SK-N-SH (cell line): ENCODE measurements around the gene SMIM29. TPM values are rescaled to one million over a fixed set of nuclear protein-coding genes. Genes with fewer than 3 reads are reported as not detected.

Experiments
- CTCF ChIA-PET: fragments of 300-600, 350-600 bp; formaldehyde crosslinking; extraction: SDS; loops from one replicate; lab custom pipeline; 2021; lab: Yijun Ruan, JAX
- POLR2A ChIA-PET: fragments of 350-600 bp; sonication (Branson Sonifier 250); formaldehyde crosslinking; extraction: SDS; loops from one replicate; lab custom pipeline; 2020; ENCODE audit warnings: antibody characterized with exemption, inconsistent platforms; lab: Yijun Ruan, JAX
- DNase-seq: peaks from one replicate; pipeline ENCODE4 v3.0.0; 2012
- H2AFZ ChIP-seq: fragments of 200-600 bp; sonication (generic); 2 replicates; pipeline ENCODE4 v1.8.1; 2016; ENCODE audit warnings: antibody characterized with exemption, mild to moderate bottlenecking, low read depth
- H3F3A ChIP-seq: fragments of 200-600 bp; sonication (generic); replicated peaks from 2 replicates; pipeline ENCODE3; 2016; ENCODE audit warnings: antibody characterized with exemption, mild to moderate bottlenecking; ENCODE audit not compliant: insufficient read depth
- H3K27ac ChIP-seq, 2 experiments: fragments of 200-500 bp in 1 of 2; fragments of 200-600 bp in 1 of 2; sonication (Bioruptor generic) in 1 of 2; sonication (generic), shearing (Covaris generic) in 1 of 2; 2 replicates each; pipeline versions ENCODE4 v1.5.1 to v1.6.1; 2014 to 2016; ENCODE audit warnings: low read depth in 2 of 2, inconsistent platforms in 1 of 2, low read length in 1 of 2, mild to moderate bottlenecking in 1 of 2, mixed read lengths in 1 of 2
- H3K27me3 ChIP-seq: fragments of 200-600 bp; sonication (generic), shearing (Covaris generic); 2 replicates; pipeline ENCODE4 v1.6.1; 2016; ENCODE audit warnings: mixed run types; ENCODE audit not compliant: insufficient read depth
- H3K36me3 ChIP-seq, 2 experiments: fragments of 200-500 bp in 1 of 2; fragments of 200-600 bp in 1 of 2; sonication (Bioruptor generic) in 1 of 2; sonication (generic) in 1 of 2; replicated peaks in 1 of 2; 2 replicates each; pipeline versions ENCODE3 to v1.5.1; 2014 to 2016; ENCODE audit warnings: low read length in 1 of 2, mild to moderate bottlenecking in 1 of 2; ENCODE audit not compliant: insufficient read depth in 2 of 2, control insufficient read depth in 1 of 2
- H3K4me1 ChIP-seq, 2 experiments: fragments of 200-500 bp in 1 of 2; fragments of 200-600 bp in 1 of 2; sonication (Bioruptor generic) in 1 of 2; sonication (generic), shearing (Covaris generic) in 1 of 2; 2 replicates each; pipeline versions ENCODE4 v1.5.1 to v1.6.1; 2014 to 2016; ENCODE audit warnings: low read depth in 1 of 2, low read length in 1 of 2, mixed run types in 1 of 2; ENCODE audit not compliant: insufficient read depth in 2 of 2, control insufficient read depth in 1 of 2
- H3K4me2 ChIP-seq: fragments of 200-600 bp; sonication (generic), shearing (Covaris generic); 2 replicates; pipeline ENCODE4 v1.6.1; 2017; ENCODE audit warnings: mixed run types
- H3K4me3 ChIP-seq, 2 experiments: fragments of 200-500 bp in 1 of 2; fragments of 200-600 bp in 1 of 2; sonication (Bioruptor generic) in 1 of 2; sonication (generic), shearing (Covaris generic) in 1 of 2; 2 replicates each; pipeline versions ENCODE4 v1.5.1 to v1.8.1; 2014 to 2016; ENCODE audit warnings: low read depth in 2 of 2, inconsistent platforms in 1 of 2, low read length in 1 of 2, mild to moderate bottlenecking in 1 of 2, mixed read lengths in 1 of 2, moderate library complexity in 1 of 2
- H3K79me2 ChIP-seq: fragments of 200-600 bp; sonication (generic); 2 replicates; pipeline ENCODE4 v1.8.1; 2017; ENCODE audit warnings: mild to moderate bottlenecking; ENCODE audit not compliant: insufficient read depth
- H3K9ac ChIP-seq: fragments of 200-600 bp; sonication (generic); 2 replicates; pipeline ENCODE4 v1.6.1; 2017; ENCODE audit warnings: mixed run types
- H3K9me2 ChIP-seq: fragments of 200-600 bp; sonication (generic); 2 replicates; pipeline ENCODE4 v1.6.1; 2017; ENCODE audit warnings: mixed run types
- H3K9me3 ChIP-seq: fragments of 200-600 bp; sonication (generic); 2 replicates; pipeline ENCODE4 v1.6.1; 2017; ENCODE audit warnings: mixed run types, mild to moderate bottlenecking, moderate library complexity
- H4K20me1 ChIP-seq: fragments of 200-600 bp; sonication (generic); 2 replicates; pipeline ENCODE4 v1.6.1; 2017; ENCODE audit warnings: mild to moderate bottlenecking, mixed run types; ENCODE audit not compliant: insufficient read depth
- ELF1 ChIP-seq: IDR thresholded peaks from 2 replicates; pipeline ENCODE4 v1.4.0; 2012
- EZH2phosphoT487 ChIP-seq: fragments of 200-600 bp; sonication (generic); IDR thresholded peaks from 2 replicates; pipeline ENCODE4 v1.6.1; 2017; ENCODE audit warnings: low read depth, mixed run types, mild to moderate bottlenecking, antibody characterized with exemption, moderate library complexity, borderline replicate concordance
- FOSL2 ChIP-seq: IDR thresholded peaks from 2 replicates; pipeline ENCODE4 v1.4.0; 2012; ENCODE audit warnings: low read depth, mild to moderate bottlenecking, moderate library complexity, borderline replicate concordance
- FOXM1 ChIP-seq: IDR thresholded peaks from 2 replicates; pipeline ENCODE4 v1.4.0; 2012; ENCODE audit warnings: low read depth, mild to moderate bottlenecking
- GABPA ChIP-seq: IDR thresholded peaks from 2 replicates; pipeline ENCODE4 v1.4.0; 2012; ENCODE audit warnings: low read depth, mild to moderate bottlenecking
- IRF3 ChIP-seq: fragments of 150-350 bp; IDR thresholded peaks from 2 replicates; pipeline ENCODE4 v1.6.1; 2016; ENCODE audit warnings: mild to moderate bottlenecking, low read depth, low read length
- JUND ChIP-seq: IDR thresholded peaks from 2 replicates; pipeline ENCODE4 v1.4.0; 2012
- MAX ChIP-seq: IDR thresholded peaks from 2 replicates; pipeline ENCODE4 v1.4.0; 2012; ENCODE audit warnings: low read depth
- MEF2A ChIP-seq: IDR thresholded peaks from 2 replicates; pipeline ENCODE4 v1.4.0; 2012; ENCODE audit warnings: low read depth, borderline replicate concordance
- NFIC ChIP-seq: IDR thresholded peaks from 2 replicates; pipeline ENCODE4 v1.4.0; 2012; ENCODE audit warnings: borderline replicate concordance
- NRF1 ChIP-seq: IDR thresholded peaks from 2 replicates; pipeline ENCODE4 v1.6.1; 2012; ENCODE audit warnings: low read depth, mild to moderate bottlenecking, low read length
- PBX3 ChIP-seq: IDR thresholded peaks from 2 replicates; pipeline ENCODE4; 2012
- RCOR1 ChIP-seq: fragments of 150-350 bp; IDR thresholded peaks from 2 replicates; pipeline ENCODE4 v1.6.1; 2017; ENCODE audit warnings: antibody characterized with exemption, low read length
- RFX5 ChIP-seq: IDR thresholded peaks from 2 replicates; pipeline ENCODE4 v1.6.1; 2012; ENCODE audit warnings: mild to moderate bottlenecking, improper control_type of control experiment, low read length
- RXRA ChIP-seq: IDR thresholded peaks from 2 replicates; pipeline ENCODE4 v1.4.0; 2012; ENCODE audit warnings: low read depth, mild to moderate bottlenecking, borderline replicate concordance
- SMC3 ChIP-seq: IDR thresholded peaks from 2 replicates; pipeline ENCODE4 v1.6.1; 2012; ENCODE audit warnings: low read depth, low read length, improper control_type of control experiment
- TCF12 ChIP-seq: IDR thresholded peaks from 2 replicates; pipeline ENCODE4 v1.4.0; 2012
- USF1 ChIP-seq: IDR thresholded peaks from 2 replicates; pipeline ENCODE4 v1.4.0; 2012; ENCODE audit warnings: low read depth, borderline replicate concordance
- USF2 ChIP-seq: fragments of 150-350 bp; IDR thresholded peaks from 2 replicates; pipeline ENCODE4 v1.6.1; 2017; ENCODE audit warnings: antibody characterized with exemption, low read length, low read depth, borderline replicate concordance
- YY1 ChIP-seq: IDR thresholded peaks from 2 replicates; pipeline ENCODE4 v1.4.0; 2012; ENCODE audit warnings: low read depth, mild to moderate bottlenecking
- WGBS: methylation state at CpG from one replicate; pipeline ENCODE4 v1.1.6; 2017; ENCODE audit warnings: low lambda C conversion rate; 5-methylcytosine and 5-hydroxymethylcytosine counted together
- polyA plus RNA-seq, 3 experiments: library from polyadenylated mRNA; depleted of rRNA; stranded (reverse); fragments of >200 nt; gene quantifications; 2 replicates each; pipeline ENCODE4 v1.2.3, GENCODE V29; 2012

Gene SMIM29
- polyA plus RNA-seq, 1 of the 3 experiments (the other 2 are of a cell fraction): 50.2 TPM

GRCh38 chr6:34281702-34282334 lies 33.0 kb upstream of the SMIM29 start:
- CTCF ChIA-PET: interaction anchor here (0.7 to 1.0 kb wide), 2 partner anchors 133 to 134 kb away, joined by 3 read pairs; no protein-coding TSS in a partner anchor
- no peak overlapping the region for H3K4me2 ChIP-seq

More at GRCh38 chr6:34281702-34282334, 33.0 kb upstream of the SMIM29 start:
- Histone ChIP-seq H3K36me3 (peaks cover 10 to 34% of the 10 kb centered on the region in 2 experiments), H3K4me3 (no peak overlapping the region), H2AFZ (no peak overlapping the region), H4K20me1 (no peaks in the 10 kb centered on the region), H3K9me2 (no peaks in the 10 kb centered on the region), H3K27me3 (no peaks in the 10 kb centered on the region), H3K9me3 (no peaks in the 10 kb centered on the region), H3K79me2 (no peaks in the 10 kb centered on the region), H3K4me1 (peaks cover 0 to 12% of the 10 kb centered on the region in 2 experiments; a peak in 1 of 4 replicates), H3K27ac (no peak overlapping the region), H3F3A (no peaks in the 10 kb centered on the region), H3K9ac (no peak overlapping the region)
- TF ChIP-seq RFX5 (no peak), YY1 (no peak), USF1 (no peak), IRF3 (no peak), PBX3 (no peak), JUND (no peak), RCOR1 (no peak), FOSL2 (no peak), NRF1 (no peak), RXRA (no peak), USF2 (no peak), TCF12 (no peak), SMC3 (no peak), ELF1 (no peak), FOXM1 (no peak), NFIC (no peak), MEF2A (no peak), EZH2phosphoT487 (no peak), MAX (no peak), GABPA (no peak)
- WGBS: 94% methylated on average over 6 of the region's 6 CpGs
- DNase-seq: no peak
- POLR2A ChIA-PET: no interaction called here
